Karpas-422 (cell line): ENCODE data around the gene DIP2C. TPM values are rescaled to one million over a fixed set of nuclear protein-coding genes. Genes with fewer than 3 reads are reported as not detected.
"Not testable (repeated sequence)": the region's sequence is repeated elsewhere in the genome, so short reads cannot be mapped to it uniquely, and the experiment has no call there.

ENCODE experiments used
- DNase-seq: peaks from one replicate; pipeline ENCODE4 v3.0.0-alpha.2; 2015
- H2AFZ ChIP-seq: fragments of 200-600 bp; sonication (generic); 2 replicates; pipeline ENCODE4 v1.6.1; 2014; ENCODE audit warnings: antibody characterized with exemption, low read length, mixed read lengths
- H3K27ac ChIP-seq: fragments of 200-600 bp; sonication (generic); 2 replicates; pipeline ENCODE4 v1.5.1; 2014; ENCODE audit warnings: mild to moderate bottlenecking, low read length, moderate library complexity
- H3K27me3 ChIP-seq: fragments of 200-600 bp; sonication (generic); 2 replicates; pipeline ENCODE4 v1.6.1; 2014; ENCODE audit warnings: low read length, mixed read lengths
- H3K36me3 ChIP-seq: fragments of 200-600 bp; sonication (generic); 2 replicates; pipeline ENCODE4 v1.6.1; 2014; ENCODE audit warnings: low read length, mixed read lengths; ENCODE audit not compliant: insufficient read depth
- H3K4me1 ChIP-seq: fragments of 200-600 bp; sonication (generic); 2 replicates; pipeline ENCODE4 v1.6.1; 2014; ENCODE audit warnings: mild to moderate bottlenecking, low read length, mixed read lengths
- H3K4me2 ChIP-seq: fragments of 200-600 bp; sonication (generic); 2 replicates; pipeline ENCODE4 v1.6.1; 2014; ENCODE audit warnings: low read length, low read depth, mild to moderate bottlenecking; ENCODE audit not compliant: poor library complexity, severe bottlenecking
- H3K4me3 ChIP-seq: fragments of 200-600 bp; sonication (generic); 2 replicates; pipeline ENCODE4 v1.5.1; 2014; ENCODE audit warnings: mild to moderate bottlenecking, antibody characterized with exemption, low read length, mixed read lengths
- H3K79me2 ChIP-seq: fragments of 200-600 bp; sonication (generic); 2 replicates; pipeline ENCODE4 v1.6.1; 2014; ENCODE audit warnings: mild to moderate bottlenecking, low read length, mixed read lengths
- H3K9ac ChIP-seq: fragments of 200-600 bp; sonication (generic); 2 replicates; pipeline ENCODE4 v1.6.0; 2014; ENCODE audit warnings: low read length
- H3K9me2 ChIP-seq: fragments of 200-600 bp; sonication (generic), shearing (Covaris generic); replicated peaks from 2 replicates; pipeline ENCODE4 v1.6.0; 2014; ENCODE audit warnings: mild to moderate bottlenecking, low read length, moderate library complexity; ENCODE audit not compliant: insufficient read depth
- H3K9me3 ChIP-seq: fragments of 300-700, 200-600 bp; sonication (generic); 2 replicates; pipeline ENCODE4 v1.6.1; 2014; ENCODE audit warnings: low read length, mixed read lengths
- H4K20me1 ChIP-seq: fragments of 200-600 bp; sonication (generic); 2 replicates; pipeline ENCODE4 v1.6.1; 2014; ENCODE audit warnings: mild to moderate bottlenecking, antibody characterized with exemption, low read length, low read depth; ENCODE audit not compliant: insufficient read depth
- total RNA-seq: library from RNA; depleted of rRNA; stranded (reverse); fragments of >200 nt; shearing (Covaris generic); gene quantifications from 2 replicates; pipeline ENCODE4 v1.2.3, GENCODE V29; 2014; ENCODE audit warnings: low replicate concordance

The DIP2C gene
- total RNA-seq, 1 experiment from 2014 or later: 0.11 TPM

DNA sequence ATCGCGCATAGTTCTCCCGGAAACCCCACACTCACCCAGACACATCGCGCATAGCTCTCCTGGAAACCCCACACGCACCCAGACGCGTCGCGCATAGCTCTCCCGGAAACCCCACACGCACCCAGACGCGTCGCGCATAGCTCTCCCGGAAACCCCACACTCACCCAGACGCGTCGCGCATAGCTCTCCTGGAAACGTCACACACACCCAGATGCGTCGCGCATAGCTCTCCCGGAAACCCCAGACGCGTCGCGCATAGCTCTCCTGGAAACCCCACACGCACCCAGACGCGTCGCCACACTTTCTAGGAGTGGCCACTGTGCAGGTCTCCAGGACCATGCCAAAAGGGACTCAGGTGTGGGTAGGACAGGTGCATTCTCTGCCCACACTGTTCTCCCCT lies 341.7 kb downstream of the DIP2C start:
- not testable (repeated sequence) for DNase-seq, H3K36me3 ChIP-seq

DNA sequence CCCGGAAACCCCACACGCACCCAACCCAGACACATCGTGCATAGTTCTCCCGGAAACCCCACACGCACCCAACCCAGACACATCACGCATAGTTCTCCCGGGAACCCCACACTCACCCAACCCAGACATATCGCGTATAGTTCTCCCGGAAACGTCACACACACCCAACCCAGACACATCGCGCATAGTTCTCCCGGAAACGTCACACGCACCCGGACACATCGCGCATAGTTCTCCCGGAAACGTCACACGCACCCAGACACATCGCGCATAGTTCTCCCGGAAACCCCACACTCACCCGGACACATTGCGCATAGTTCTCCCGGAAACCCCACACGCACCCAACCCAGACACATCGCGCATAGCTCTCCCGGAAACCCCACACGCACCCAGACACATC lies 342.3 kb downstream of the DIP2C start:
- not testable (repeated sequence) for H2AFZ ChIP-seq, H3K9me3 ChIP-seq, H3K27me3 ChIP-seq, H3K27ac ChIP-seq, H3K4me3 ChIP-seq, H3K9ac ChIP-seq, H3K4me2 ChIP-seq, H4K20me1 ChIP-seq, H3K4me1 ChIP-seq, H3K9me2 ChIP-seq, H3K36me3 ChIP-seq, H3K79me2 ChIP-seq, DNase-seq

More for the DNA sequence above, 341.7 kb downstream of the DIP2C start:
- not testable (repeated sequence) for H3K9me2 ChIP-seq, H3K9me3 ChIP-seq, H2AFZ ChIP-seq, H3K9ac ChIP-seq, H3K27me3 ChIP-seq, H3K4me3 ChIP-seq, H3K4me2 ChIP-seq, H3K4me1 ChIP-seq, H3K79me2 ChIP-seq, H3K27ac ChIP-seq, H4K20me1 ChIP-seq

GRCh38 chr10:344582-345200 lies 344.8 kb downstream of the DIP2C start:
- no peaks in the 10 kb centered on the region for H3K9me2 ChIP-seq
- no peak overlapping the region for H3K4me2 ChIP-seq
- H3K27ac ChIP-seq: no peak overlapping the region
- no peaks in the 10 kb centered on the region for H3K9me3 ChIP-seq
- no peaks in the 10 kb centered on the region for H4K20me1 ChIP-seq
- H2AFZ ChIP-seq: no peak overlapping the region
- no peaks in the 10 kb centered on the region for H3K79me2 ChIP-seq
- no peak overlapping the region for H3K9ac ChIP-seq
- H3K27me3 ChIP-seq: no peaks in the 10 kb centered on the region
- H3K4me3 ChIP-seq: no peak overlapping the region
- no peaks in the 10 kb centered on the region for H3K4me1 ChIP-seq
- DNase-seq: no peak
- H3K36me3 ChIP-seq: no peaks in the 10 kb centered on the region

DNA sequence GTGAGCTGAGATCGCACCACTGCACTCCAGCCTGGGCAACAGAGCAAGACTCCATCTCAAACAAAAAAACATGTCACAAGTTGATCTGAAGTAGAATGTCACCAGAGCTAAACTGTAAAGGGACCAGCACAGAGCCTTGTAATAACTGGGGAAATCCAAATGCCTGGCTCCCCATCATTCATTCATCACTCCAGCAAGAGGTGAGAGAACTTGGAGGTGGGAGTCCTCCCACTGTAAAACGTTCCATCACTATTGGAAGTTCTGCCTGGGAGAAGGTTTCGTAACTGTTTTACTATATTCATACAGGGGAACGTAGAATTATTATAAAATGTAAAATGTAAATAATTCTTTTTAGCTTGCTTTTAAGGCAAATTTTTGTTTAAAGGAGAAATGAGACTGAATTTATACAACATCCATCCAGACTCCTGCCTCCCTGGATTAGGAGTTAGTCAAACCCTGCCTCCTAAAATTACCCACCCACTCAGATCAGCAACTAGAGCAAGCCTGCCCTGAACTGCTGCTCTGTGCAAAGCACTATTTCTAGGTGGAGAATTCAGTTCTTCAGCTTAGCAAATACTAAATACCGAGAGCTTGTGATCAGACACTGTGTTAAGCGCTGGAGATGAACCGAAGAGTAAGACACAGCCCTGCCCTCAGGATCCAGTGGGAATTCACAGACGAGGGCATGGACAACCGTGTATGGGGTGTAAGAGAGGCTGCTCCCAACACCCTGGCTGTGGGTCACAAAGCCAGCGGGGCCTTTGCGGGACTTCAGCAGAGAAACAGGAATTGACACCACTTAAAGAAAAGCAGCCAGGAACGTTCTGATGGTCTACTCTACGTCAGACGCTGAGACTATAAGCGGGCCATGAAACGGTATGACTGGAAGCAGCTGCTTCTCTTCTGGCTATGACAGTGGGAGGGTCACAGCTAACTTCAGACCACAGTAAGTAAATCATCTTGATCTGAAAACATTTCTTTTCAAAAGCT lies 345.9 kb downstream of the DIP2C start:
- Histone ChIP-seq H3K36me3 (no peaks in the 10 kb centered on the region), H3K27ac (no peak overlapping the region), H3K4me2 (no peak overlapping the region), H3K9me2 (no peaks in the 10 kb centered on the region), H3K27me3 (no peaks in the 10 kb centered on the region), H2AFZ (no peak overlapping the region), H3K4me1 (no peaks in the 10 kb centered on the region), H3K4me3 (no peak overlapping the region), H3K9me3 (no peaks in the 10 kb centered on the region), H4K20me1 (no peaks in the 10 kb centered on the region), H3K9ac (no peak overlapping the region), H3K79me2 (no peaks in the 10 kb centered on the region)
- no peak for DNase-seq

DNA sequence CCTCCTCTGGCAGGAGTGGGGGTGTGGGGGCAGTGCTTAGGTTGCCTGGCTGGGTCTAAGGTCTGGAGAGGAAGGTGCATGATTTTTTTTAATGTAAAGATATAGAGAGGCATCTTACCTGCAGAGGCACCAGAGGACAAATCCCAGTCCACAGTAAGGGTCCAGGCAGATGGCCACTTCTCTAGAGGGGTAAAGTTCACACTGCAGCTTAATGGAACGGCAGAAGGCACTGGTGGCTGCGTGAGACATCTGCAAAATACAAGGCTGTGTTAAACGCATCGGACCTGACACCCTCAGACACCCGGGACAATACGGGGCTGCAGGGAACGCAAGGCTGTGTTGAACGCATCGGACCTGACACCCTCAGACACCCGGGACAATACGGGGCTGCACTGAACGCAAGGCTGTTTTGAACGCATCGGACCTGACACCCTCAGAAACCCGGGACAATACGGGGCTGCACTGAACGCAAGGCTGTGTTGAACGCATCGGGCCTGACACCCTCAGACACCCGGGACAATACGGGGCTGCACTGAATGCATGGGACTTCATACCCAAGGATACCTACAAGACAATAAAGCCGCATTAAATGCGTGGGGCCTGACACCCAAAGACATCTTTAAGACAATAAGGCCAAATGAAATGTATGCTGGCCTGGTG lies 348.3 kb downstream of the DIP2C start:
- H3K4me3 ChIP-seq: no peak overlapping the region
- H3K9me3 ChIP-seq: no peaks in the 10 kb centered on the region
- H3K4me2 ChIP-seq: no peak overlapping the region
- no peaks in the 10 kb centered on the region for H3K27me3 ChIP-seq
- H2AFZ ChIP-seq: no peak overlapping the region
- DNase-seq: no peak
- H3K9ac ChIP-seq: no peak overlapping the region
- no peak overlapping the region for H3K27ac ChIP-seq
- no peaks in the 10 kb centered on the region for H3K79me2 ChIP-seq
- H4K20me1 ChIP-seq: no peaks in the 10 kb centered on the region
- no peaks in the 10 kb centered on the region for H3K4me1 ChIP-seq
- no peaks in the 10 kb centered on the region for H3K36me3 ChIP-seq
- H3K9me2 ChIP-seq: no peaks in the 10 kb centered on the region

DNA sequence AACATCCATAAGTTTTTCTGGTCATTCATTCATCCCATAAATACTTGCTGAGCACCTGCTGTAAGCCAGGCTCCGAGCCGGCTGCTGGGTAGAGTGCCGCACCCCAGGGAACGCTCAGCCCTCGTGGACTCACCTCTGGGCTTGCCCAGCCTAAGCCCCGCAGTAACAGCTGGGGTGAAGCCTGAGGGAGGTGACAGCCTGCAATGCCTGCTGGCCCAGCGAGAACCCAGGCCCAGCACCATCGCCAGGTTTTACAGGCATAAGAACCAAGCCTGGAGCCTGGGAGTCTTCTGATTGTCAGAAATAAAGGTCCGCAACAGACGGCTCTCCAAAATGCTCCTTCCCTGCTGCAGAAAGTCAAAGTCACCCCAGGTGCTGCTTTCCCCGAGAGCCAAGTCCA lies 348.8 kb downstream of the DIP2C start:
- Histone ChIP-seq H3K4me2 (no peak overlapping the region), H2AFZ (no peak overlapping the region), H3K27ac (no peak overlapping the region), H3K9me2 (no peaks in the 10 kb centered on the region), H3K27me3 (no peaks in the 10 kb centered on the region), H3K36me3 (no peaks in the 10 kb centered on the region), H4K20me1 (no peaks in the 10 kb centered on the region), H3K9ac (no peak overlapping the region), H3K79me2 (no peaks in the 10 kb centered on the region), H3K4me3 (no peak overlapping the region), H3K4me1 (no peaks in the 10 kb centered on the region), H3K9me3 (no peaks in the 10 kb centered on the region)
- DNase-seq: no peak

GRCh38 chr10:339038-339391 lies 350.5 kb downstream of the DIP2C start:
- Histone ChIP-seq H3K4me1 (no peaks in the 10 kb centered on the region), H3K27ac (no peak overlapping the region), H3K9ac (no peak overlapping the region), H3K79me2 (no peaks in the 10 kb centered on the region), H3K27me3 (no peaks in the 10 kb centered on the region), H2AFZ (no peak overlapping the region), H3K4me2 (no peak overlapping the region), H3K36me3 (no peaks in the 10 kb centered on the region), H4K20me1 (no peaks in the 10 kb centered on the region), H3K4me3 (no peak overlapping the region), H3K9me2 (no peaks in the 10 kb centered on the region), H3K9me3 (no peaks in the 10 kb centered on the region)
- DNase-seq: no peak
